ENCODE measurements around the gene ZFPM1.

GRCh38 chr16:88484505-88485365, 31.7 kb downstream of the ZFPM1 start:
- TF ChIP-seq TEAD4 (IDR thresholded peaks at IDR 0.05) (no peak), EP300 (IDR thresholded peaks at IDR 0.05; ENCODE audit: borderline replicate concordance) (no peak), RAD21 (IDR thresholded peaks at IDR 0.05; ENCODE audit: low read depth) (no peak), CEBPB (IDR thresholded peaks at IDR 0.05) (no peak)
